Panc1 (cell line): Measurements from ENCODE around the gene ASH1L. TPM values are rescaled to one million over a fixed set of nuclear protein-coding genes. Genes with fewer than 3 reads are reported as not detected.
"Not testable (repeated sequence)": the region's sequence is repeated elsewhere in the genome, so short reads cannot be mapped to it uniquely, and the experiment has no call there.

ENCODE experiments used
- ATAC-seq: fragments of 200-7000 bp; cut with Tn5 transposase; 2 replicates; pipeline ENCODE4 v1.9.1; 2020; ENCODE audit warnings: mild to moderate bottlenecking, moderate library complexity
- BruUV-seq: library from RNA; stranded (reverse); fragments of 400-500 nt; replicated peaks from 2 replicates; lab custom pipeline; 2021; lab: Mats Ljungman, UMichigan
- CTCF ChIA-PET: fragments of 300-600 bp; sonication (Branson Sonifier 250); formaldehyde crosslinking; loops from one replicate; lab custom pipeline; 2022; ENCODE audit warnings: antibody characterized with exemption; lab: Charles Lee
- POLR2A ChIA-PET: fragments of 300-600 bp; sonication (Branson Sonifier 250); formaldehyde crosslinking; loops from one replicate; lab custom pipeline; 2022; ENCODE audit warnings: antibody characterized with exemption; lab: Charles Lee
- DNase-seq: peaks from one replicate; pipeline ENCODE4 v3.0.0-alpha.2; 2010; ENCODE audit warnings: low read depth, low spot score
- H3K27ac ChIP-seq: 2 replicates; pipeline ENCODE4 v1.5.1; 2011; ENCODE audit warnings: mild to moderate bottlenecking, low read length, inconsistent platforms
- H3K27me3 ChIP-seq: fragments of 200-500 bp; sonication (Bioruptor generic); 2 replicates; pipeline ENCODE4 v1.6.0; 2014; ENCODE audit warnings: low read length, inconsistent platforms; ENCODE audit not compliant: control insufficient read depth, insufficient read depth
- H3K36me3 ChIP-seq: fragments of 200-500 bp; sonication (Bioruptor generic); 2 replicates; pipeline ENCODE4 v1.5.1; 2014; ENCODE audit warnings: inconsistent platforms, mild to moderate bottlenecking, low read length, moderate library complexity; ENCODE audit not compliant: control insufficient read depth, insufficient read depth
- H3K4me1 ChIP-seq: 2 replicates; pipeline ENCODE4 v1.5.1; 2011; ENCODE audit warnings: inconsistent platforms, mild to moderate bottlenecking, low read length, moderate library complexity; ENCODE audit not compliant: control insufficient read depth, insufficient read depth
- H3K4me3 ChIP-seq, 2 experiments: 2 replicates each; pipeline ENCODE4 v1.5.1; 2011 to 2012; ENCODE audit warnings: low read depth in 2 of 2, low read length in 2 of 2, mild to moderate bottlenecking in 2 of 2, inconsistent platforms in 1 of 2, moderate library complexity in 1 of 2
- H3K9me3 ChIP-seq: fragments of 200-500 bp; sonication (Bioruptor generic); 2 replicates; pipeline ENCODE4 v1.5.1; 2014; ENCODE audit warnings: low read depth, mild to moderate bottlenecking, inconsistent platforms, low read length, moderate library complexity; ENCODE audit not compliant: control insufficient read depth, insufficient read depth
- CTCF ChIP-seq: fragments of 450-650 bp; IDR thresholded peaks from 2 replicates; pipeline ENCODE4 v1.5.1; 2017; ENCODE audit warnings: mild to moderate bottlenecking
- POLR2AphosphoS5 ChIP-seq: IDR thresholded peaks from 2 replicates; pipeline ENCODE4 v1.6.1; 2012; ENCODE audit warnings: mild to moderate bottlenecking, low read depth, low read length, moderate library complexity
- REST ChIP-seq, 2 experiments: IDR thresholded peaks; 2 replicates each; pipeline ENCODE4 v1.6.1; 2011 to 2012; ENCODE audit warnings: low read depth in 2 of 2, control low read depth in 1 of 2, low read length in 1 of 2, mild to moderate bottlenecking in 1 of 2, moderate library complexity in 1 of 2; ENCODE audit not compliant: insufficient read depth in 1 of 2
- SIN3A ChIP-seq: IDR thresholded peaks from 2 replicates; pipeline ENCODE4 v1.6.1; 2012; ENCODE audit warnings: low read depth, mild to moderate bottlenecking, low read length, moderate library complexity, borderline replicate concordance; ENCODE audit not compliant: insufficient read depth
- TCF7L2 ChIP-seq: IDR thresholded peaks from 2 replicates; pipeline ENCODE4 v1.6.1; 2011; ENCODE audit warnings: mild to moderate bottlenecking, low read depth, low read length, inconsistent platforms
- in situ Hi-C: cut with HindIII; loops from 2 replicates; pipeline ENCODE4 v1.10.0; 2016; ENCODE audit warnings: low sequenced_read_pairs, low pct_unique_long_range_greater_than_20kb
- intact Hi-C: fragments of 100-400 bp; cut with micrococcal nuclease; formaldehyde crosslinking; loops from one replicate; pipeline ENCODE4 v1.10.0; 2022; ENCODE audit not compliant: unreplicated experiment
- total RNA-seq: library from RNA; stranded (reverse); gene quantifications from one replicate; pipeline ENCODE4 v1.2.1, GENCODE V29; 2021; ENCODE audit not compliant: unreplicated experiment

ASH1L gene
- total RNA-seq, 1 experiment from 2014 or later: 40.9 TPM

- H3K36me3 ChIP-seq: no peaks in the 10 kb centered on the region
- H3K9me3 ChIP-seq: no peaks in the 10 kb centered on the region
- CTCF ChIA-PET: no interaction called here
- no peak for TF ChIP-seq TCF7L2
- TF ChIP-seq CTCF: no peak
- no peak for TF ChIP-seq REST (IDR thresholded peaks at IDR 0.05; ENCODE audit: insufficient read depth in 1 of 2, low read depth in 2 of 2, low read length in 1 of 2)
- no peak for TF ChIP-seq SIN3A
- TF ChIP-seq POLR2AphosphoS5: no peak
- H3K27me3 ChIP-seq: no peaks in the 10 kb centered on the region
- in situ Hi-C loops: no loop called here
- ATAC-seq (no peak), DNase-seq (no peak)
- no TSS peak for BruUV-seq
- intact Hi-C loops: no loop called here
- no peak overlapping the region for H3K4me3 ChIP-seq
- POLR2A ChIA-PET: no interaction called here
- H3K4me1 ChIP-seq: 0 out of 2 replicates have a peak, but pooled peaks cover 3% of the 10 kb centered on the region
- no peak overlapping the region for H3K27ac ChIP-seq
Observed at GRCh38 chr1:155487541-155487940, 75.1 kb downstream of the ASH1L start.

- H3K36me3 ChIP-seq, CTCF ChIA-PET, intact Hi-C loops, H3K4me1 ChIP-seq, BruUV-seq, DNase-seq, H3K27me3 ChIP-seq, ATAC-seq, H3K27ac ChIP-seq, H3K9me3 ChIP-seq, H3K4me3 ChIP-seq, in situ Hi-C loops: not testable (repeated sequence)
- POLR2A ChIA-PET: interaction anchor here (0.5 kb wide), 1 partner anchor 45 kb away, joined by 16 read pairs; no protein-coding TSS in a partner anchor
Observed at GRCh38 chr1:155486952-155487351, 75.7 kb downstream of the ASH1L start.

GRCh38 chr1:155485945-155486344 is 76.7 kb downstream of the ASH1L start:
- H3K36me3 ChIP-seq: peaks cover 8% of the 10 kb centered on the region
- H3K27me3 ChIP-seq: no peaks in the 10 kb centered on the region
- TF ChIP-seq SIN3A (no peak), POLR2AphosphoS5 (no peak), REST (IDR thresholded peaks at IDR 0.05; ENCODE audit: insufficient read depth in 1 of 2, low read depth in 2 of 2, low read length in 1 of 2) (no peak), CTCF (no peak), TCF7L2 (no peak)
- in situ Hi-C loops: no loop called here
- H3K27ac ChIP-seq: no peak overlapping the region
- ATAC-seq (no peak), DNase-seq (no peak)
- H3K4me1 ChIP-seq: no peaks in the 10 kb centered on the region
- POLR2A ChIA-PET: no interaction called here
- no TSS peak for BruUV-seq
- no peak overlapping the region for H3K4me3 ChIP-seq
- no peaks in the 10 kb centered on the region for H3K9me3 ChIP-seq
- CTCF ChIA-PET: no interaction called here
- intact Hi-C loops: no loop called here
